ENCODE measurements around the gene ESYT1. TPM values are rescaled to one million over a fixed set of nuclear protein-coding genes. Genes with fewer than 3 reads are reported as not detected.

ESYT1 gene
- total and polyA plus RNA-seq, 10 of the 15 experiments (the other 5 are each of a cell fraction or from before 2014, with no cell fraction given): 47.5 to 120 (median 87.1) TPM

GRCh38 chr12:56082967-56083366, 45.1 kb upstream of the ESYT1 start (continued):
- TF ChIP-seq, protein P1, sequence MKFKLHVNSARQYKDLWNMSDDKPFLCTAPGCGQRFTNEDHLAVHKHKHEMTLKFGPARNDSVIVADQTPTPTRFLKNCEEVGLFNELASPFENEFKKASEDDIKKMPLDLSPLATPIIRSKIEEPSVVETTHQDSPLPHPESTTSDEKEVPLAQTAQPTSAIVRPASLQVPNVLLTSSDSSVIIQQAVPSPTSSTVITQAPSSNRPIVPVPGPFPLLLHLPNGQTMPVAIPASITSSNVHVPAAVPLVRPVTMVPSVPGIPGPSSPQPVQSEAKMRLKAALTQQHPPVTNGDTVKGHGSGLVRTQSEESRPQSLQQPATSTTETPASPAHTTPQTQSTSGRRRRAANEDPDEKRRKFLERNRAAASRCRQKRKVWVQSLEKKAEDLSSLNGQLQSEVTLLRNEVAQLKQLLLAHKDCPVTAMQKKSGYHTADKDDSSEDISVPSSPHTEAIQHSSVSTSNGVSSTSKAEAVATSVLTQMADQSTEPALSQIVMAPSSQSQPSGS (IDR thresholded peaks at IDR 0.05; ENCODE audit: low read length): no peak
- TF ChIP-seq TCF3 (IDR thresholded peaks at IDR 0.05; ENCODE audit: borderline replicate concordance, insufficient read depth, low read depth, low read length) (no peak), EGR1 (IDR thresholded peaks at IDR 0.05; ENCODE audit: borderline replicate concordance in 1 of 2, low read depth in 2 of 2, low read length in 2 of 2) (no peak), MTA2 (IDR thresholded peaks at IDR 0.05; ENCODE audit: low read depth) (no peak), ZNF207 (IDR thresholded peaks at IDR 0.05; ENCODE audit: borderline replicate concordance) (no peak), YBX1 (IDR thresholded peaks at IDR 0.05) (no peak), NFYA (IDR thresholded peaks at IDR 0.05; ENCODE audit: borderline replicate concordance, low read depth, low read length) (no peak)

GRCh38 chr12:56084958-56085543, 43.0 kb upstream of the ESYT1 start:
- TF ChIP-seq, protein P2, sequence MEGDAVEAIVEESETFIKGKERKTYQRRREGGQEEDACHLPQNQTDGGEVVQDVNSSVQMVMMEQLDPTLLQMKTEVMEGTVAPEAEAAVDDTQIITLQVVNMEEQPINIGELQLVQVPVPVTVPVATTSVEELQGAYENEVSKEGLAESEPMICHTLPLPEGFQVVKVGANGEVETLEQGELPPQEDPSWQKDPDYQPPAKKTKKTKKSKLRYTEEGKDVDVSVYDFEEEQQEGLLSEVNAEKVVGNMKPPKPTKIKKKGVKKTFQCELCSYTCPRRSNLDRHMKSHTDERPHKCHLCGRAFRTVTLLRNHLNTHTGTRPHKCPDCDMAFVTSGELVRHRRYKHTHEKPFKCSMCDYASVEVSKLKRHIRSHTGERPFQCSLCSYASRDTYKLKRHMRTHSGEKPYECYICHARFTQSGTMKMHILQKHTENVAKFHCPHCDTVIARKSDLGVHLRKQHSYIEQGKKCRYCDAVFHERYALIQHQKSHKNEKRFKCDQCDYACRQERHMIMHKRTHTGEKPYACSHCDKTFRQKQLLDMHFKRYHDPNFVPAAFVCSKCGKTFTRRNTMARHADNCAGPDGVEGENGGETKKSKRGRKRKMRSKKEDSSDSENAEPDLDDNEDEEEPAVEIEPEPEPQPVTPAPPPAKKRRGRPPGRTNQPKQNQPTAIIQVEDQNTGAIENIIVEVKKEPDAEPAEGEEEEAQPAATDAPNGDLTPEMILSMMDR (IDR thresholded peaks at IDR 0.05 in 2 of 3, conservative IDR thresholded peaks at IDR 0.05 in 1 of 3; ENCODE audit: control insufficient read depth in 2 of 3, extremely low read depth in 1 of 3, insufficient read depth in 1 of 3, low read depth in 3 of 3, low read length in 3 of 3): peak; percentile 32 to 58 (median 43)
- TF ChIP-seq USF1 (IDR thresholded peaks at IDR 0.05; ENCODE audit: borderline replicate concordance, extremely low read length, insufficient read depth, low read depth, low read length): no peak
- 0 out of 2 replicates have a peak, but pooled peaks have one; percentile 19 for TF ChIP-seq RAD21 (IDR thresholded peaks at IDR 0.05; ENCODE audit: insufficient read depth, low read depth, low read length)
- no peak for TF ChIP-seq POU2F2 (IDR thresholded peaks at IDR 0.05; ENCODE audit: borderline replicate concordance, low read depth, low read length)
- TF ChIP-seq ZNF622 (IDR thresholded peaks at IDR 0.05): no peak
- Histone ChIP-seq H3K4me2 (ENCODE audit: control insufficient read depth, insufficient read depth) (no peak overlapping the region), H3K4me1 (ENCODE audit: control insufficient read depth, insufficient read depth, low read length) (no peaks in the 10 kb centered on the region), H4K20me1 (ENCODE audit: control insufficient read depth, insufficient read depth) (no peaks in the 10 kb centered on the region), H3K27me3 (replicated peaks in 1 of 2; ENCODE audit: control insufficient read depth in 2 of 2, insufficient read depth in 2 of 2, low read length in 1 of 2) (peaks cover 9 to 11% of the 10 kb centered on the region in 2 experiments; a peak in 3 of 4 replicates), H3K27ac (ENCODE audit: control insufficient read depth, insufficient read depth) (no peak overlapping the region), H3K4me3 (no peak overlapping the region), H3K79me2 (ENCODE audit: control insufficient read depth, insufficient read depth, low read length) (no peaks in the 10 kb centered on the region), H3K36me3 (ENCODE audit: control insufficient read depth in 2 of 2, insufficient read depth in 2 of 2, low read length in 1 of 2) (no peaks in the 10 kb centered on the region), H3K9me3 (replicated peaks; ENCODE audit: control insufficient read depth, insufficient read depth, low read length) (no peaks in the 10 kb centered on the region), H3K9ac (ENCODE audit: control insufficient read depth, insufficient read depth, low read length) (no peak overlapping the region), H2AFZ (ENCODE audit: control insufficient read depth, low read depth, low read length) (no peak overlapping the region)
- SMC1A ChIA-PET (ENCODE audit: uncharacterized antibody, unreplicated experiment): no interaction called here
- ATAC-seq (peak; percentile 57), FAIRE-seq (no peak), DNase-seq (ENCODE audit: low read depth, low spot score) (no peak)
- RAD21 ChIA-PET (ENCODE audit: unreplicated experiment): no interaction called here
- no TSS peak for BruUV-seq (replicated peaks)
- 67% methylated on average over 15 of the region's 15 CpGs for WGBS (ENCODE audit: insufficient coverage, insufficient replicate concordance, low lambda C conversion rate, missing lambda C conversion rate)
- POLR2A ChIA-PET: interaction anchor here (0.6 to 0.9 kb wide), 2 partner anchors 317 to 351 kb away, joined by 3 read pairs; no protein-coding TSS in a partner anchor
- in situ Hi-C loops (cut with MboI): no loop called here
- intact Hi-C loops (cut with micrococcal nuclease; ENCODE audit: unreplicated experiment): loop anchor here (2.0 to 5.0 kb wide), 2 partner anchors 18 to 38 kb away; no protein-coding TSS in a partner anchor
- CTCF ChIA-PET: interaction anchor here (0.6 to 2.0 kb wide), 10 partner anchors 10 to 1454 kb away, joined by 3 to 8 read pairs (median 3); partner anchors contain the start of genes PA2G4 and SMARCC2
